ENCODE data around the gene IGLON5.

The IGLON5 gene

GRCh38 chr19:51331716-51332115 is 20.3 kb downstream of the IGLON5 start:
- no peak overlapping the region for H3K4me3 ChIP-seq (ENCODE audit: low read length)
- H3K27me3 ChIP-seq (ENCODE audit: control insufficient read depth, insufficient read depth, low read length) = peaks cover 6% of the 10 kb centered on the region
- no peaks in the 10 kb centered on the region for H3K36me3 ChIP-seq (ENCODE audit: control insufficient read depth, insufficient read depth, low read length)
- H3K9ac ChIP-seq (ENCODE audit: low read length) = no peak overlapping the region
- H3K27ac ChIP-seq (ENCODE audit: low read depth, low read length) = no peak overlapping the region
- no peaks in the 10 kb centered on the region for H3K4me1 ChIP-seq (ENCODE audit: control insufficient read depth, insufficient read depth, low read length)

GRCh38 chr19:51333836-51334460 is 22.5 kb downstream of the IGLON5 start:
- no peak overlapping the region for H3K27ac ChIP-seq (ENCODE audit: low read depth, low read length)
- no peak overlapping the region for H3K9ac ChIP-seq (ENCODE audit: low read length)
- H3K4me1 ChIP-seq (ENCODE audit: control insufficient read depth, insufficient read depth, low read length) = no peaks in the 10 kb centered on the region
- H3K27me3 ChIP-seq (ENCODE audit: control insufficient read depth, insufficient read depth, low read length) = no peaks in the 10 kb centered on the region
- H3K4me3 ChIP-seq (ENCODE audit: low read length) = no peak overlapping the region
- H3K36me3 ChIP-seq (ENCODE audit: control insufficient read depth, insufficient read depth, low read length) = no peaks in the 10 kb centered on the region

DNA sequence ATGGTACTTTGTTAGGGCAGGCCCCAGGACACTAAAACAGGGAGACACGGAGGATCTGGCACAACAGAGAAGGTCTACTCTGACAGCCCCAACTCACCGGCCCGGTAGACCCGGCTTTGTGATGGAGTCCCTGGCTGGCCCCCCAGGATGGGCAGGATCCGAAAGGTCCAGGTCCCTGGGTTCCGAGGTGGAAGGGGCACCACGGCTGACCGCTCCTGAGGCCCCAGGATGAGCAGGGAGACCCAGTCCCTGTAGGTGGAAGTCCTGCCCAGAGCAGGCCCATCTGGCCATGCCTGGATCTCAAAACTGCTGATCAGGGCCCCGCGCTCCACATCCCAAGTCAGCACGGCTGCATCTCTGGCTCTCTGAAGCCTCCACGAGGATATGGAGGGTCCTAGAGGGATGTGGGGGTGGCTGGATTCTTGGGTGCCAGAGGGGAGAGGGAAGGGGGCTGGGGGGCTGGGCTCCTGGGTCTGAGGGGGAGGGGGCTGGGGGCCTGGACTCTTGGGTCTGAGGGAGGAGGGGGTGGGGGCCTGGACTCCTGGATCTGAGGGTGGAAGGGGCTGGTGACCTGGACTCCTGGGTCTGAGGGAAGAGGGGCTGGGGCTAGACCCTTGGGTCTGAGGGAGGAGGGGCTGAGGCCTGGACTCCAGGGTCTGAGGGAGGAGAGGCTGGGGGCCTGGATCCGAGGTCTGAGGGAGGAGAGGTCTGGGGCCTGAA is 25.9 kb downstream of the IGLON5 start:
- Histone ChIP-seq H3K36me3 (ENCODE audit: control insufficient read depth, insufficient read depth, low read length) (no peaks in the 10 kb centered on the region), H3K4me1 (ENCODE audit: control insufficient read depth, insufficient read depth, low read length) (peaks cover 3% of the 10 kb centered on the region), H3K4me3 (ENCODE audit: low read length) (no peak overlapping the region), H3K9ac (ENCODE audit: low read length) (no peak overlapping the region), H3K27me3 (ENCODE audit: control insufficient read depth, insufficient read depth, low read length) (no peaks in the 10 kb centered on the region), H3K27ac (ENCODE audit: low read depth, low read length) (no peak overlapping the region)

DNA sequence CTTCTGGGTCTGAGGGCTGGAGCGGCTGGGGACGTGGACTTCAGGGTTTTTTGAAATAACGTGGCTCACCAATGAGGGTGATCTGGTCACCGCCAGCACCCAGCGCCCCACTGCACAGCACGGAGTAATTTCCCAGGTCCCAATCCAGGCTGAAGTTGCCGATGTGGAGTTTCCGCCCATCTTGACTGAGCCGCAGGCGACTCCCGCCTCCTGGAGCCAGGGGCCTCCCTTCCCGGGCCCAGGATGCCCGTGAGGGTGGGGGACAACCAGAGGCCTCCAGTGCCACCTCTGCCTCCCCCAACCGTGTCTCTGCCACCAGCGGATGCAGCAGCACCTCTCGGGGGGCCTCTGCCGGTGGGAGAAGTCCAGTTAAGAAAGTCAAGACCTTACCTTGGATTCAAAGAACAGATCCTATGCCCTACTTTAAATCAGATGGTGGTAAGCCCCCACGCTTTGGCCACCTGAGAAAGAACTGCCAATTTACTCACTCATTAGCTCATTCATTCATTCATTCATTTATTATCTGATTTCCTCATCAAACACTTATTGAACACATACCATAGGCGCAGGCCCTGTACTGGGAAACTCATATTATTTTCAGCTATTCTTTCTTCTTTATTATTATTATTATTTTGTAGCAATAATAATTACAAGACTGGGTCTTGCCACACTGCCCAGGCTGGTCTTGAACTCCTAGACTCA is 26.6 kb downstream of the IGLON5 start:
- Histone ChIP-seq H3K4me3 (ENCODE audit: low read length) (no peak overlapping the region), H3K27ac (ENCODE audit: low read depth, low read length) (no peak overlapping the region), H3K36me3 (ENCODE audit: control insufficient read depth, insufficient read depth, low read length) (no peaks in the 10 kb centered on the region), H3K4me1 (ENCODE audit: control insufficient read depth, insufficient read depth, low read length) (peaks cover 3% of the 10 kb centered on the region), H3K9ac (ENCODE audit: low read length) (no peak overlapping the region), H3K27me3 (ENCODE audit: control insufficient read depth, insufficient read depth, low read length) (no peaks in the 10 kb centered on the region)

DNA sequence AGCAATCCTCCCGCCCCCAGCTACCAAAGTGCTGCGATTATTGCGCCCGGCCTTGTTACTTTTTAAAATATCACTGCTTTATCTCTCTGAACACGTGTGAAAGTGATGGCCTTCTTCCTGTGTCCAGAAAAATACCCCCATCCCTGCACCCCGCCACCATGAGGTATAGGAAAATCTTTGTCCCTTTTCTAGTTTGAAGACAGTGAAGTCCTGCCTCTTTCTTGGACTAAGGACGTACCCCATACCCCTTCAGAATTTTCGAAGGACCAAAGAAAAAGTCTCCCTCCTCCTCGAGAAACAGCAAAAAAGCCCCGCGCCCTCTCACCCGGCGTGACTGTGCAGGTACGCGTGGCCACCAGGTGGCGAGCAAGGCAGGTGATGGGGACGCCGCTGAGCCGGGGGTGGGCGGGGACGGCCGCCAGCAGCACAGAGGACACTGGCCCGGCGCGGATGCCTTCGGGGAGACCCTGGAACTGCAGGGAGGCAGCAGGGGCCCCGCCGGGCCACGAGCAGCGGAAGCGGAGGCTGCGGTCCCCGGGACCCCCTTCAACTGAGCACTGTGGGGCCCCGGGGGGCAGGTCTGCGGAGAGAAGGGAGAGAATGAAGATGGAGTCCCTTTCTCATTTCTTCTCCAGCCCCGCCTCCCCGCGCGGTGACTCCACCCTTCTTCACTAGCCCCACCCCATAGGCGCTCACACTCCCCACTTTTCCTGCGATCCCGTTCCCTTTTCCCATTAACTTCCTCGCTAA is 27.3 kb downstream of the IGLON5 start:
- H3K4me1 ChIP-seq (ENCODE audit: control insufficient read depth, insufficient read depth, low read length) = peaks cover 3% of the 10 kb centered on the region
- peak overlapping the region; percentile 86 for H3K4me3 ChIP-seq (ENCODE audit: low read length)
- no peaks in the 10 kb centered on the region for H3K36me3 ChIP-seq (ENCODE audit: control insufficient read depth, insufficient read depth, low read length)
- peak overlapping the region; percentile 64 for H3K27ac ChIP-seq (ENCODE audit: low read depth, low read length)
- no peak overlapping the region for H3K9ac ChIP-seq (ENCODE audit: low read length)
- H3K27me3 ChIP-seq (ENCODE audit: control insufficient read depth, insufficient read depth, low read length) = no peaks in the 10 kb centered on the region

GRCh38 chr19:51339313-51339686 is 27.9 kb downstream of the IGLON5 start:
- Histone ChIP-seq H3K9ac (ENCODE audit: low read length) (no peak overlapping the region), H3K27ac (ENCODE audit: low read depth, low read length) (peak overlapping the region; percentile 64), H3K4me3 (ENCODE audit: low read length) (peak overlapping the region; percentile 86), H3K36me3 (ENCODE audit: control insufficient read depth, insufficient read depth, low read length) (no peaks in the 10 kb centered on the region), H3K27me3 (ENCODE audit: control insufficient read depth, insufficient read depth, low read length) (no peaks in the 10 kb centered on the region), H3K4me1 (ENCODE audit: control insufficient read depth, insufficient read depth, low read length) (peaks cover 3% of the 10 kb centered on the region)

DNA sequence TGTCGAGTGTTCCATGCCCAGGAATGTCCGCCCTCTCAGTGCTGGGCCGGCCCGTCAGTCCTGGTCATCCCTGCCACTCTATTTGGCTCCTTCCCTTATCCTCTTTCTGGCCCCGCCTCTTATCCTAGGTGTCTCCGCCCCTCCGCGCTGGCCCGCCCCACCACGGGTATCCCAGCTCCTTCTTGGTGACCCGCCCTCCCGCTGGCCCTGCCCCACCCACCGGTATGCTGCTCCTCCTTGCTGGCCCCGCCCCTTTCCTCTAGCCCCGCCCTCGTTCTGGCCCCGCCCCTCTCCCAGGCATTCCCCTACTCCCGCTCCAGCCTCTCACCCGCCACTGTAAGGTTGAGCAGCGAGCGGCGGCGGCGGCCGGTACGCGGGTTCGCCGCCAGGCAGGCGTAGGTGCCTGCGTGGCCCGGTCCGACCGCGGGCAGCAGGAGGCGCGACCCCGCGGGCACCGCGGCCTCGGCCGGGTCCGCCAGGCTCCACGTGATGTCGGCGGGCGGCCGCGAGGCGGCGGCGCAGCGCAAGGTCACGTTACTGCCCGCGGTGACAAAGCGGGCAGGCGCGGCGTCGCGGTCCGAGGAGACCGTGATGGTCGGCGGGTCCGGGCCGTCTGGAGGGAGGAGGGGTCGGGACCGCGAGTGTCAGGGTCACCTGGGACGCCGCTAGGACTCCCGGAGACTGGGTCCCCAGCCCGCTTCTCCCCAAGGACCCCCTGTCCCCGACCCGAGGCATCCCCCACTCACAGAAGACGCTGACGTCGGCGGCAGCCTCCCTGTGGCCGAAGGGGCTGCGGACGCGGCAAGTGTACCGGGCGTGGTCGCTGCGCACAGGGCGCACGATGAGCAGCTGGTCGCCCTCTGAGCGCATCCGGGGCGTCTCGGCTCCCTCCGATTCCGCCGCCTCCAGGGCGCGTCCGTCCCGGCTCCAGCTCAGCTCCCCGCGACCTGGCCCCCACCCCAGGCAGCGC is 28.5 kb downstream of the IGLON5 start:
- Histone ChIP-seq H3K9ac (ENCODE audit: low read length) (no peak overlapping the region), H3K27ac (ENCODE audit: low read depth, low read length) (peak overlapping the region; percentile 64), H3K27me3 (ENCODE audit: control insufficient read depth, insufficient read depth, low read length) (no peaks in the 10 kb centered on the region), H3K4me1 (ENCODE audit: control insufficient read depth, insufficient read depth, low read length) (peaks cover 3% of the 10 kb centered on the region), H3K4me3 (ENCODE audit: low read length) (peak overlapping the region; percentile 86), H3K36me3 (ENCODE audit: control insufficient read depth, insufficient read depth, low read length) (no peaks in the 10 kb centered on the region)

DNA sequence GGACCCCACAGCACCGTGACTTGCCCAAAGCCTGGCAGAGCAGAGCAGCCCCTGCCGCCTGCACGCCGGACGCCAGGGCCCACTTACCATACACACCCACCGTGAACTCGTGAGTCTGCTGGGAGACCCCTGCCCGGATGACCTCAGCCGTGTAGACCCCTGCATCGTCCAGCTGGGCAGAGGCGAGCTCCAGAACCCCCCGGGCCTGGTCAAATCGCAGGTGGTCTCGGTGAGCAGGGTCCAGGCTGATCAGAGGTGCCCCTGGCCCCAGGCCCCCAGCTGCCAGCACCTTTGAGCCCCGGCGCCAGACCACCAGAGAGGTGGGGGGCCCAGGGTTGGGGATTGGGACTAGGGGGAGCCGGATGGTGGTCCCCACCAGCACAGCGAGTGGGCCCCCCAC is 29.6 kb downstream of the IGLON5 start:
- Histone ChIP-seq H3K27ac (ENCODE audit: low read depth, low read length) (no peak overlapping the region), H3K27me3 (ENCODE audit: control insufficient read depth, insufficient read depth, low read length) (no peaks in the 10 kb centered on the region), H3K36me3 (ENCODE audit: control insufficient read depth, insufficient read depth, low read length) (peaks cover 3% of the 10 kb centered on the region), H3K9ac (ENCODE audit: low read length) (no peak overlapping the region), H3K4me3 (ENCODE audit: low read length) (no peak overlapping the region), H3K4me1 (ENCODE audit: control insufficient read depth, insufficient read depth, low read length) (peaks cover 3% of the 10 kb centered on the region)

DNA sequence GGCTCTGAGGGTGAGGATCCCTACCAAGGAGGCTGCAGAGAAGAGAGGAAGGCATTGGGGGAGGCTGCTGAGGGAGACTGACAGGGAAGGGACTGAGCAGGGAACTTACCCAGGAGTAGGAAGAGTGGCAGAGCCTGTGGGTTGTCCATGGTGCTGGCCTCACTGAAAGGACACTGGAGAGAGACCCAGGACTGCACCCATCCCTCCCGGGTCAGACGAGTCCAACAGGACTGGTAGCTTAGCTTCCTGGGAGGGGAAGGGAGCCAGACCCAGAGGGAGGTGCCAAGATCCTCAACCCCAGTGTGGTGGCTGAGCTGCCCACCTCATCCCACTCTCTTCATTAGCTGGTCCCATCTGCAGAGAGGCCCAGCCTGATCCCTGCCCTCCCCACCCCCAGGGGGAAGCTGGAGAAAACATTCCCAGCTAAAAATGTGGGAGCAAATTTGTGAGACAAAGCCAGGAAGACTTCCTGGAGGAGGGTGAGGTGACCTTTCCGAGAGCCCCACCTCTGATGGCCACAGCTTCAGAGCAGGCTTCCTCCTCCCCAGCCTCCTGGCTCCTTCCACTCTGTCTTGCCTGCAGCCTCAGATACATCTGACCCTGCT is 30.6 kb downstream of the IGLON5 start, which contains the start of gene VSIG10L:
Gene VSIG10L, minus strand, starts transcription at position 164 of the 605 bp plus-strand sequence. Its CDS starts 15 bp downstream, at position 149.
- no peak within 1 kb of the TSS for H3K27ac ChIP-seq (ENCODE audit: low read depth, low read length)
- H3K36me3 ChIP-seq (ENCODE audit: control insufficient read depth, insufficient read depth, low read length) = peaks cover 9% of the 10 kb centered on the region
- H3K4me1 ChIP-seq (ENCODE audit: control insufficient read depth, insufficient read depth, low read length) = peaks cover 3% of the 10 kb centered on the region
- no peaks in the 10 kb centered on the region for H3K27me3 ChIP-seq (ENCODE audit: control insufficient read depth, insufficient read depth, low read length)
- no peak within 1 kb of the TSS for H3K9ac ChIP-seq (ENCODE audit: low read length)
- H3K4me3 ChIP-seq (ENCODE audit: low read length) = no peak within 1 kb of the TSS

- Histone ChIP-seq H3K27me3 (ENCODE audit: control insufficient read depth, insufficient read depth, low read length) (no peaks in the 10 kb centered on the region), H3K36me3 (ENCODE audit: control insufficient read depth, insufficient read depth, low read length) (peaks cover 9% of the 10 kb centered on the region), H3K27ac (ENCODE audit: low read depth, low read length) (no peak overlapping the region), H3K4me1 (ENCODE audit: control insufficient read depth, insufficient read depth, low read length) (peaks cover 3% of the 10 kb centered on the region), H3K4me3 (ENCODE audit: low read length) (no peak overlapping the region), H3K9ac (ENCODE audit: low read length) (no peak overlapping the region)
Observed at GRCh38 chr19:51342631-51343569, 31.5 kb downstream of the IGLON5 start.

Measured in rectal smooth muscle tissue (tissue), 1 donor.